CD1c-positive myeloid dendritic cell (primary cell): Measurements from ENCODE around the gene KCNAB2.
A peak's percentile ranks its signal among the peaks of the same experiment; 100 is the strongest.

Experiments used
- DNase-seq: peaks from one replicate; pipeline ENCODE4 v3.0.0-alpha.2; 2016; ENCODE audit errors: extremely low spot score

The KCNAB2 gene

DNA sequence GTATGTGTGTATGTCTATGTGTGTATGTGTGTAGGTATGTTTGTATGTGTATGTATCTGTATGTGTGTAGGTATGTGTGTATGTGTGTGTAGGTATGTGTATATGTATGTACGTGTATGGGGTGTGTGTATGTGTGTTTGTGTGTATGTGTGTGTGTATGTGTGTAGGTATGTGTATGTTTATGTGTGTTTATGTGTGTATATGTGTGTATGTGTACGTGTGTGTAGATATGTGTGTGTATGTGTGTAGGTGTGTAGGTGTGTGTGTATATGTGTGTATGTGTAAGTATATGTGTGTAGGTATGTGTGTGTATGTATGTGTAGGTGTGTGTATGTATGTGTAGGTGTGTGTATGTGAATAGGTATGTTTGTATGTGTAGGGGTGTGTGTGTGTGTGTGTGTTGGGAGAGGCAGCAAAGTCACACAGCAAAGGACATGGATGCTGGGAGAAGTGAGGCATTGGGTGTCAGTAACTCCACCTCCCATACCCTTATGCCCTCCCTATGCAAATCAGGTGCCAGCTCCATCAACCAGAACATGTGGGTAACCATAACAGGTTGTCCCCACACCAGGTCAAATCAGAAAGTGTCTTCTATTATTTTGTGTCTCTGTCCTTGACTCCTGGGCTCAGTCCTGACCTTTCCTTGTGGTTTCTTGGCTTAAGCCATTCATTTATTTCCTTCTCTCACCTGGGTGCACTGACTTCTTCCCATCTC, 15.0 kb upstream of the KCNAB2 start:
- no peak for DNase-seq

DNA sequence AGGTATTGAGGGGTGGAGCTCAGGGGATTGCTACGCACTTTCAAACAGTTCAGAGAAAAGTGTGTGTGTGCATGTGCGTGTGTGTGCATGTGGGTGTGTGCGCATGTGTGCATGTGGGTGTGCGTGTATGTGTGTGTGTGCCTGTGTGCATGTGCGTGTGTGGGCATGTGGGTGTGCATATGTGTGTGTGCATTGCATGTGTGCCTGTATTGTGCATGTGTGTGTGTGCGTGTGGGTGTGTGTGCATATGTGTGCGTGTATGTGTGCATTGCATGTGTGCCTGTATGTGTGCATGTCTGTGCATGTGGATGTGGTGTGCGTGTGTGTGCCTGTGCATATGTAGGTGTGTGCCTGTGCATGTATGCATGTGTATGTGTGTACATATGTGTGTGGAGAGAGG, 12.6 kb upstream of the KCNAB2 start:
- no peak for DNase-seq

DNA sequence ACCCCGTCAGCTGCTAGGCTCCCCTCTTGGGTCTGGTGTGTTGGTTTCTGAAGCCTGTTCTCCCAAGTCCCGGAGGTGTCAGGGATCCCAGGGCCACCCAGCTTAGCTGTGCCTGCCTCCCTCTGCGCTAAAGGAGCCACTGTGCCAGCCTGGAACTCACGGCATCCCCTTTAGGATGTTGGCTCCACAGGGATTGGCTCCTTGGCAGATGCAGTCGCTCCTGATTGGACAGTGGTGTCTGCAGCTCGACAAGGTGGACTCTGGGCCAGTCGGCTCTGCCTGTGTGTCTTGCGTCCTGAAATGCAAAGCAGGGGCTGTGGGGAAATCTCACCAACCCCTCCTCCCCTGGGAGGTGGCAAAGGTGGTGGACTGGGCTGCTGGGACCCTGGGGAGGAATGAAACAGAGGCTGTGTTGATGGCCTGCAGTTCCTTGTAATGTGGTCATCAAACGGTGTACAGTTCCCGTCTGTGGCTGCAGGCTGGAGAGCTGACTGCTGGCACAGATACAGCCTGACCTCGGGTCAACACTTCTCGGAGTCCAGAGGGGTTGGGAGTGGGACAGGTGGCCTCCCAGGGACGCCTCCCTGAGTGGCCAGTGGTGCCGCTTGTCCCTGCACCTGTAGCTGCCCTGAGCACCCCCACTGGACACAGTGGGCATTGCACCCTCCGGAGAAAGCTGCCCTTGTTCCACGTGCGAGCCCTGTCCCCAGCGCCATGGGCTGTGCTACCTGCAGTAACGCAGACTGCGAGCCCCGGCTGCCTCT, 11.5 kb upstream of the KCNAB2 start:
- peak; percentile 12 for DNase-seq

DNA sequence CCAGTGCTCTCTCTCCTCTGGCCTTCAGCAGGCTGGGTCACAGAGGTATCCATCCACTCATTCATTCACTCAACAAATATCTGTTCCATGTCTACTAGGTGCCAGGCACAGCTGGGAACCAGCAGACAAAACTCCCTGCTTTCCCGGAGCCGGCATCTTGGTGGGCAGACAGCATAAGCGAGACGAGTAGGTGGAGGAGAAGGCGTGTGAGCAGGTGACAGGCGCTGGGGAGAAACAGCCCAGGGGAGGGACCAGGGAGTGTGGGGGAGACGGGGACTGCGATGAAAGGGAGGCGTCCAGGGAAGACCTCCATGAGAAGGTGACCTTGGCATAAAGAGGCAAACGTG, 11.0 kb upstream of the KCNAB2 start:
- DNase-seq: no peak

DNA sequence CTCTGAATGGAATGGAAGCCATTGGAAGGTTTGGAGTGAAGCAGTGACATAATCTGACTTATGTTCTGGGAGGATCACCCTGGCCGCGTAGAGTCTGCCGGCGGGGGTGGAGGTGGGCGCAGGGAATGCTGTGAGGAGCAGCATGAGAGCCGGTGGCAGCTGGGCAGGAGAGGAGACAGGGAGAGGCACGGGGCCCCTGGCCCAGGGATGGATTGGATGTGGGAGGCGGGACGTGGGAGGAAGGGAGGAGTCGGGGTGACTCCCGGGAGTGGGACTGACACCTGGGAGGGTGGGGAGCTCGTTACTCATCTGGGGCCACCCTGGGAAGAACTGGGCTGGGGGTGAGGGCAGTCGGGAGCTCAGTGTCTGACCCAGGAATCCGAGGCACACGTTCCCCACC, 10.4 kb upstream of the KCNAB2 start:
- no peak for DNase-seq

DNA sequence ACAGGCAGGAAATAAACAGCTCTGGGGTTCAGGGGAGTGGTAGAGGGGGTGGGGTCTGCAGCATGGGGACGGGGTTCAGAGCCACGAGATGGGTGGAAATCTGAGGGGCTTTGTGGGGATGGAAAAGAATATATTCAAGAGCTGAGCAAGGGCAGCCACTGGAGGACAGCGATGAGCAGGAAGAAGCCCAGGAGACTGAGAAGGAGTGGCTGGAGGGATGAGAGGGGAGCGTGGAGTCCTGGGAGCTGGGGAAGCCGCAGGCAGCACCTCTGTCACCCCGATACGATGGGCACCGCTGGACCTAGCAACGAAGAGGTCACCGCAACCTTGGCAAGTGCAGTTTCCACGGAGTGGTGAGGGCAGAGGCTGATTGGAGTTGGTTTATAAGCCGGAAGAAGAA, 10.0 kb upstream of the KCNAB2 start:
- no peak for DNase-seq

DNA sequence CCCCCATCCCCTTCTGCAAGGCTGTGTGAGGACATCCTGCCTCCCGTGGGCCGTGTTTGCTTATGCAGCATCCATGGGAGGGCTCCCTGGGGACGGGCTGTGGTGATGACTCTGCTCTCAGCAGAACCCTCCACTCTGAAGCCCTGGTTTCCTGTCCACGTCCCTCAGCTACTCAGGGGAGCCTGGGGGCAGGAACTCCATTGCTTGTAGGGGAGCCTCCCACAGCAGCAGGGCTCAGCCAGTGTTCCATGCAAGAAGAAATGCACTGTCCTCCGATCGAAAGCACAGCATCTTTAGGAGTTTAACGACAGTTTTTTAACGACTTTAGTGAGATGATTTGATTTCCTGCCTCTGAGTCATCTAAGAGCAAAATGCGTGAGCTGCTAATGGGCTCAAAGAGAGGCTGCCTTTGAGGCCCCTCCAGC, 8.3 kb upstream of the KCNAB2 start:
- no peak for DNase-seq

DNA sequence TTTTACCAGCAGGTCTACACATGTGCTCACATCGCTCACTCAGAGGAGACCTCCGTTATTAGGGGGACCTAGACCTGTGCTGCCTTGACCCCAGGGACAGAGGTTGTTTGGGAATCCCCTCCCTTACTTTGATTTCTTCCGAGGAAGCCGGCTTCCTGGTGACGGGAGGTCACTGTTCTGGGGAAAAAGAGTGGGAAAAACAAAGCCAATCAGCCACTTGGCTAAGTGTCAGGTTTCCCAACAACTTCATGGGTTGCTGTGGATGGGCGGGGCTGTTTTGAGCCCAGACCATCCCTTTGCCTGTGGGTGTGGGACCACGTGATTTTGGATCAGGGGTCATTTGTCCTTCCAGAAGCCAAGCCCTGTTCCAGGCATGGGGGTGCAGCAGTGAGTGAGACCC, 7.1 kb upstream of the KCNAB2 start:
- no peak for DNase-seq

DNA sequence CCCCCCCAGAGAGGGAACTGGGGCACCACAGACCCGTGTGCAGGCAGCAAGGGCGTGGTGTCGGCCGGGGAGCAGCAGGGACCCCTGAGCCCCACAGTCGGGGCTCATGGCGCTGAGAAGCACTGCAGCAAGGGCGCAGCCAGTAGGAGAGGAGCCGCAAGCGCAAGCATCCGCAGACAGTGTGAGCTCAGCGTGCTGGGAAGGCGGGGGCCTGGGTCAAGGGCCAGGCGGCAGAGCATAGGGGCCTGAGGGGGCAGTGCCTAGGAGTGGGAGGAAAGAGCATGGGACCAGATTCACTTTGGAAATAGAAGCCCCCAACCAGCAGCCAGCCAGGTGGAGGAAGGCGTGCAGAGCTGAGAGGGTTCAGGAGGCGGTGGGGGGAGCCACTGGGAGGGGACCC, 6.7 kb upstream of the KCNAB2 start:
- DNase-seq: no peak

DNA sequence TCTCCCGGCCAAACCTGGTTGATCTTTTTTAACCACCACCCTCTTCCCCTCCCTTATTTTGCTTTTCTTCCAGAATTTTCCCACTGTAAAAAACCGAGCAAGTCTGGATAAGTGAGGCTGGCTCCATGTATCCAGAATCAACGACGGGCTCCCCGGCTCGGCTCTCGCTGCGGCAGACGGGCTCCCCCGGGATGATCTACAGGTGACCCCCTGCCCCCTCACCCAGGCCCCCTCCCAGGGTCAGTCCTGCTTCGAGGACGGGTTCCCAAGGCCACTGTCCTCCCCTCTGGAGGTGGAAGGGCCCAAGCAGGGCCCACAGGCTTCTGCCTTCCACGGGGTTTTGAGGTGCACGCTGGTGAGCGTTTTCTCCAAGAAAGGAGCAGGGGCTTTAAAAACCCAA, 5.2 kb upstream of the KCNAB2 start:
- DNase-seq: no peak

DNA sequence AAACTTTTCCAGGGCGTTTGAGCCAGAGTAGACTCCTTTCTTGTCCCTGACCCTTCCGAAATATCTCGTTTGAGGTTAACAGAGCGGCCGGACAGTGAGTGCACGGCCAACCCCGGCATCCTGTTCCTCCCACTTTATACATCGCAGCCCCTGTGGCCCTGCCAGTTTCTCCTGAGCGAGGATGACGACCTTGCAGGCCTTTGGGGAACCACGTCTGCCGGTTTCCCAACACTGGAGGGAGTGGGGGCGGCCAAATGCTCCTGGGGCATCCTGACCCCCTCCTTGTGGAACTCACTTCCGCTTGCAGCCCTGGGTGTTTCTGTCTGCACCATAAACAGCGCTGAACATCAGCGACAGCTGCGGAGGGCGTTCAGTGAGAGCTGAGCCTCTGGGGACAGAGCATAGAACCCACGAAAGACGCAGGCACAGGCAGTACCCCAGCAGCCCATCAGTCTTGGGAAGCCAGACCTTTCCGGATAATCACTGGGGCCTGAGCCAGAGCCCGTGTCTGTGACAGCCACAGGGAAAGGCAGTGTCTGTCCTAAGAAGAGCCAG, 4.8 kb upstream of the KCNAB2 start:
- peak; percentile 55 for DNase-seq

DNA sequence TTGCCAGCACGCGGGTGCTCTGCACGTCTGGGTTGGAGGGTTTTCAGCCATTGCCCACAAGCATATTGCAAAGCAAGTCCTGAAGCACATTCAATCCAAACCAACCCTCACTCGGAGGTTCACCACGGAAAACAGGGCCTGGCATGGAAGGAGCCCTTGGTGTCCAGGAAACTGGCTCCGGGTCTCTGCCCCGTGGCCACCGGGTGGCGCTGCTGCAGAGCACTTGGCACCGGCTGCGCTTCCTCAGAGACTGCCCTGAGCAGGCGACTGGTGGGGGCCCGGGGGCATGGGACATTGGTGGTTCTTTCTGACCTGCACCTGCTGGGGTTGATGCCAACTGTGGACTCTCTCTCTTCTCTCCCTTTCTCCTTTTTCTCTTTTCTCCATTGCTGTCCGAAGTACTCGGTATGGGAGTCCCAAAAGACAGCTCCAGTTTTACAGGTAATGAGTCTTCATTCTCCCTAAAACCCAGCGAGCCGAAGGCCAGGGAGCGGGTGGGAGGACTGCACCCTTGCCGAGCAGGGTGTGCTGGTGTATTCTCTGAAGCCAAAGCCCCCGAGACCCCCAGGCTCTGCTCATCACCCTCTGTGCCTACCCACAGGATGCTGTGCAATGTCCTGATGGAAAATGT, 4.1 kb upstream of the KCNAB2 start:
- peak; percentile 38 for DNase-seq

DNA sequence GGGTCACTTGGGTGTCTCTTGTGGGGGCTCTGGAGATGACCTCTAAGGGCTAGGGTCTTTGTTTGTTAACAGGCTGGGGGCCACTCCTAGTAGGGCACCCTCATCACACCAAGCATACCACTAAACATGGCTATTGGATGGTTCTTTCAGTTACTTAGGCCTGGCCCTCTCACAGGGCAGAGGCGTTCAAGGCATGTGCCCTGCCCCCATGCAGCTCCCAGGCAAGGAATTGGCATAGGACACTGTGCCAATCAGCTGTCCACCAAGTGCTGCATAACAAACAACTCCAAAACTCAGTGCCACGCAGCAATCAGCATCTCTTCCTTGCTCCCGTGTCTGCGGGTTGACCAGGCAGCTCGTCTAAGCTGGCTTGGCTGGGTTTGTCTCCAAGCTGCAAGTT, 2.1 kb upstream of the KCNAB2 start:
- no peak for DNase-seq

DNA sequence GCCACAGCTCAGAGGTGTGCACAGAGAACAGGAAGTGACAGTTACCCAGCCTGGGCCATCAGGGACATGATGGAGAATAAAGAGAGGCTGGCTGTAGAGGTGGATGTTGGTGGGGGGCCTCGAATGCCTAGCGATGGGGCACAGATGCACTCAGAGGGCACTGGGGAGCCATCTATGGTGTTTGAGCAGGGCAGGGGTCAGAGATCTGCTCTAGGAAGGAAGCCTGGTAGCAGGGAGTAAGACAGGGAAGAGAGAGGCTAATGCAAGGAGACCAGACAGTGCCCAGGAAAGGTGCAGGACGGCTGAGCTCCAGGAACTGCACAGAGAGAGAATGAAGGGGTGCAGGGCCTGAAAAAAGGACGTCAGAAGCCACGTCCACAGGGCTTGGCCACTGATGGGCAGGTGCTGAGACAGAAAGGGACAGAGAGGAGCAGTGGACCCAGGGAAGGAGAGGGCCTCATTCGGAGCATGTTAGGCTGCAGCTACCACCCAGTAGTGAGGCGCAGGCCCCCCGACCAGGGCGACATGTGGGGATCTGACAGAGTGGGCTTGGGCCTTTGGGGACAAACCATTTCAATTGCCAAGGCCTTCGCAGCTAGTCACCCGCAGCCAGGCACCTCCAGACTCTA, 1.1 kb upstream of the KCNAB2 start:
- no peak for DNase-seq

DNA sequence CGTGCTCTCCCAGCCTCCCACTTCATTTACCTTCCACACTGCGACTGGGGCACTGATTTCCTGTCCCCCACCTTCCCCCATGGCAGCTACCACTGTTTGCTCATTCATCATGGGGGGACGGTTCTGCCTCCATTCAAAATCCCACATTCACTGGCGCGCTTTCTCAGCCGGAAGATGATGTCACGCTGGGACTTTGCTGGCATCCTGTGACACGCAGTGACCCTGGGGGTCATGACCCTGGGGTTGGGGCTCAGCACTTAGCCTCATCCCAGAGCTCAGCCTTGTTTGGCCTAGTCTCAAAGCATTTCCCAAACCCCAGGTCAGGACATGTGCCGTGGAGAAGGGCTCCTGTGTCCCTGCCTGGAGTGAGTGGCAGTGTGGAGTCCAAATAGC, 582 bp upstream of the KCNAB2 start:
- DNase-seq: no peak

DNA sequence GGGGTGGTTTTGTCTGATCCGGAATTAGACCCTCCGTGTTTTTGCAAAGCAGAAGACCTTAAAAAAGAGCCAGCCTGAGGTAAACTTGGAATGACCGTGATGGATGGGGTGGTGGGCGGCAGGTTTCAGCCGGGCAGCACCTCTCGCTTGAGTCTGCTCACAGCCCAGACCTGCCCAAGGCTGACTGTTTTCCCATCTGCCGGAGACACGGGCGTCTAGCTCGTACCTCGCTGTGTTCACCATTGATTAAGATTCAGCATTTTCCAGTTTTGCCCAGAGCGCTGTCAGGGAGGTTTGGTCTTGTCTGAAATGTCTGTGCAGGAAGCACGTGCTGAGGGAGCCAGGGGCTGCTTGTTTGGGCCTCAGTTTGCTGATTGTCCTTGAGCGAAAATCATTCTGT, 591 bp downstream of the KCNAB2 start:
- DNase-seq: no peak

DNA sequence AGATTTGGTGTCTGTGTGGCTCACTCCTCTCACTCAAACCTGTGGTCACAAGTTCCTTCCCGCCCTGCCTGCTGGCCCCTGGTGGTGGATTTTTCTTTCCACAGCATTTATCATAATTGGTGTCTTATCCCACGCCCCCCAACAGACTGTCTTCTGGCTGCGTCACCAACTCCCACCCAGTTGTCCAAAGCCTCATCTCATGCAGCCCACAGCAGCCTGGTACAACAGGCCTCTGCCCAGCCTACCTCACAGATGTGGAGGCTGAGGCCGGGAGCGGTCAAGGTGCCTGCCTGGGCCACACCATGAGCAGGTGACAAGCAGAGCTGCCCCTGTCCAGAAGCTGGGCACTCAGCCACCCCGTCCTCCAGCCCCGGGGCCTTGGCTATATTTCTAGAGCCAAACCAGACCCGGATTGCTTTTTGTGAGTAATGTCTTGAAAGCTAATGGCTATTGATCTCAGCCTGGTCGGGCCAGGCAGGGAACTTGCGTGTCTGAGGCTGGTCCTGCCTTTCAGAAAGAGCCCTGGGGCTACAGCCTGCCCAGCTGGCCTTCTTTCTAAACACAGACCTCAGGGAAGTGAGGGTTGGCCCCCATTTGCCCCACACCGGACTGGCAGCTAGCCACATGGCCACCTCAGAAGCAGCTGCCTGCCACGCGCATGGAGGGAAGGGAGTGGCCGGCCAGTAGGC, 2.6 kb downstream of the KCNAB2 start:
- no peak for DNase-seq

DNA sequence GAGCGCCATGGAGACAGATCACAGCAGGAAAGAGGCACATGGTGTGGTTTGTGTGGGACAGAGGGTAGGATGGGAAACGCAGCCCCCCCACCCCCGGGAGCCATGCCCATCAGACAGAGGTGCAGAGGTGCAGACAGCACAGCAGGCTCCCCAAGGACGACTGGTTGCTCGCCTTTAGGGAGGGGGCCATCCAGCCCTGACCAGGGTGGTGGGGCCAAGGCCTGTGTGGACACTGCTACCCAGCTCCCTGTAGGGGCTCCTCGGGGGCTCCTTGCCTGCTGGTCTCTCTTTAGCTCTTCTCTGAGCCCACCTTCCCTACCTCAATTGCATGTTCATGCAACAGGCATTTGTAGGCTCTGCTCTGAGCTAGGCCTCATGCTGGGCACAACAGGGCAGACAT, 3.7 kb downstream of the KCNAB2 start:
- no peak for DNase-seq

DNA sequence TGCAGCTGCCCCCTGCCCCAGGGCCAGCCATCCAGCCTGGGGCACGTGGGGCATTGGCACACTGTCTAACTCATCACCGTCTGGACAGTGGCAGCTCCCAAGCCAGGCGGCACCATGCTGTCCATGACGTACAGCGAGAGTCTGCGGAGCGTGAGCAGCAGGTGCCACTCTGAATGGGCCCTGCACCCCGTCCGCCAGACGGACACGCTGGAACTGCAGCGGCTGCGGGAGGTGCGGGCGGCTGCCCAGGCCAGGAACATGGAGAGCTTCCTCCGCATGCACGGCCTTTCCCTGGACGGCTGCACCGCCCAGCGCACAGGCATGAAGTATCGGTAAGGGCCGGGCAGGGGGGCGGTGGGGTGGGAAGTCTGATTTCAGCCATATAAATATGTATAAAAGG, 5.7 kb downstream of the KCNAB2 start:
- no peak for DNase-seq

DNA sequence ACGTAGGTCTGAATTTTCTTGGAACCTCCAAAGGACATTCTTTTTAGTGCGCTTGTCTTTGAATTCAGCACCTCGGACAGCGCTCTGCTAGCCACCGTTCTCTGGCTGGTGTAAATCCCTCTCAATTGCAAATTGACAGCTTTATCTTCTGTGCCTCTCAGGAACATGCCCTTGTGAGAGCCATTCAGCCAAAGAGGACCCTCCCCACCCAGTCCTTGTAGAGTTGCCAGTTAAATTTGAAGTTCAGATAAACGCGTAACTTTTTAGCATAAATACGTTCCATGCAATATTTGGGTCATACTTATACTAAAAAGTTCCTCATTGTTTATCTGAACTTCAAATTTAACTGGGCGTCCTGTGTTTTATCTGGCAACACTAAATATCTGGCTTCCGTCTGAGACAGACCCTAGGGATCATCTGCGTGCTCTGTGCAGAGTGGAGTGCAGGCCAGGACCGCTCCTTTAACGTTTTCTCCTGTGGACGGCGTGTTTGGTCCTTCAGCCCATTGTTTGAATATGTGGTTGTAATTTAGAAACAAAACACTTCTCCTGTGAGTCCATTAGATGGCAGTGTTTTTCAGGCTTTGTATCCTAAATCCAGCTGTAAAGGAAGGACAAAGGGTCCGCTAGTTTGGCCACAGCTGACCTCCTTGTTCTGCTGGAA, 7.0 kb downstream of the KCNAB2 start:
- peak; percentile 53 for DNase-seq

DNA sequence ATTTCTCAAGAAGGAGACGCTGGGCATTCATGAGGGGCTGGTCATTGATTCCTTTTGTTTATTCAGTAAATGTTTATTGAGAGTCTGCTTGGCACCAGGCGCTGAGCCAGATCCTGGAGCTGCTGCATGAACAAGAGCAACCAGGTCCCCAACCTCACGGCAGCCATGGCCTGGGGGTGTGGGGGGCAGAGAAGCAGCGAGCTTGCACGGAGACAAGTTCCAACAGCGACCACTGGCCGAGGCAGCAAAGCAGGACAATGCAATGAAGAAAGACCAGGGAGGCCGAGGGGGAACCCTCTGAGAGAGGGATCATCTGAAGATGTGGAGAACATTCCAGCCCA, 7.5 kb downstream of the KCNAB2 start:
- no peak for DNase-seq
